ENCODE results near the gene CD209.

DNA sequence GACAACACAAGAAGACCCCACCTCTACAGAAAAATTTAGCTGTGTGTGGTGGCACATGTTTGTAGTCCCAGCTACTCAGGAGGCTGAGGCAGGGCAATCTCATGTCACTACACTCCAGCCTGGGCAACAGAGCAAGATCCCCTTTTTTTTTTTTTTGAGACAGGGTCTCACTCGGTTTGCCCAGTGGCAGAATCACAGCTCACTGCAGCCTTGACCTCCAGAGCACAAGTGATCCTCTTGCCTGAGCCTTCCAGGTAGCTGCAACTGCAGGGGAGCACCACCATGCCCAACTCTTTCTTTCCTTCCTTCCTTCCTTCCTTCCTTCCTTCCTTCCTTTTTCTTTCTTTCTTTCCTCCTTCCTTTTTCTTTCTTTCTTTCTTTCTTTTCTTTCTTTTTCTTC is 11.2 kb downstream of the CD209 start:
- TF ChIP-seq MYC (IDR thresholded peaks at IDR 0.05; ENCODE audit: low read depth, low read length), result no peak
- TF ChIP-seq, protein P1, sequence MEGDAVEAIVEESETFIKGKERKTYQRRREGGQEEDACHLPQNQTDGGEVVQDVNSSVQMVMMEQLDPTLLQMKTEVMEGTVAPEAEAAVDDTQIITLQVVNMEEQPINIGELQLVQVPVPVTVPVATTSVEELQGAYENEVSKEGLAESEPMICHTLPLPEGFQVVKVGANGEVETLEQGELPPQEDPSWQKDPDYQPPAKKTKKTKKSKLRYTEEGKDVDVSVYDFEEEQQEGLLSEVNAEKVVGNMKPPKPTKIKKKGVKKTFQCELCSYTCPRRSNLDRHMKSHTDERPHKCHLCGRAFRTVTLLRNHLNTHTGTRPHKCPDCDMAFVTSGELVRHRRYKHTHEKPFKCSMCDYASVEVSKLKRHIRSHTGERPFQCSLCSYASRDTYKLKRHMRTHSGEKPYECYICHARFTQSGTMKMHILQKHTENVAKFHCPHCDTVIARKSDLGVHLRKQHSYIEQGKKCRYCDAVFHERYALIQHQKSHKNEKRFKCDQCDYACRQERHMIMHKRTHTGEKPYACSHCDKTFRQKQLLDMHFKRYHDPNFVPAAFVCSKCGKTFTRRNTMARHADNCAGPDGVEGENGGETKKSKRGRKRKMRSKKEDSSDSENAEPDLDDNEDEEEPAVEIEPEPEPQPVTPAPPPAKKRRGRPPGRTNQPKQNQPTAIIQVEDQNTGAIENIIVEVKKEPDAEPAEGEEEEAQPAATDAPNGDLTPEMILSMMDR (IDR thresholded peaks at IDR 0.05; ENCODE audit: extremely low read depth in 1 of 2, insufficient read depth in 1 of 2, low read depth in 1 of 2, low read length in 2 of 2), result no peak
- no peak for TF ChIP-seq EZH2 (IDR thresholded peaks at IDR 0.05; ENCODE audit: borderline replicate concordance, low read depth, low read length, severe bottlenecking)
- no peak for TF ChIP-seq GATA2 (IDR thresholded peaks at IDR 0.05; ENCODE audit: insufficient read depth, insufficient read length, low read depth, low read length)
- no peak for TF ChIP-seq POLR2AphosphoS5 (IDR thresholded peaks at IDR 0.05; ENCODE audit: insufficient read depth, low read depth, low read length)
- no peak for TF ChIP-seq POLR2A (IDR thresholded peaks at IDR 0.05; ENCODE audit: low read depth, low read length)
- TF ChIP-seq, protein P2, sequence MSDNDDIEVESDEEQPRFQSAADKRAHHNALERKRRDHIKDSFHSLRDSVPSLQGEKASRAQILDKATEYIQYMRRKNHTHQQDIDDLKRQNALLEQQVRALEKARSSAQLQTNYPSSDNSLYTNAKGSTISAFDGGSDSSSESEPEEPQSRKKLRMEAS (IDR thresholded peaks at IDR 0.05; ENCODE audit: insufficient read depth, insufficient read length), result no peak
- no peak for TF ChIP-seq JUN (IDR thresholded peaks at IDR 0.05; ENCODE audit: borderline replicate concordance, insufficient read depth, insufficient read length, low read depth)

Data from endothelial cell of umbilical vein (primary cell).